ENCODE results near the gene RHNO1. TPM values are rescaled to one million over a fixed set of nuclear protein-coding genes. Genes with fewer than 3 reads are reported as not detected.
A peak's percentile ranks its signal among the peaks of the same experiment; 100 is the strongest.

Gene RHNO1
- total and polyA plus RNA-seq, 2 of the 8 experiments (the other 6 are each of a cell fraction or from before 2014, with no cell fraction given) = 55.8 to 56.9 TPM

GRCh38 chr12:2876431-2877046 lies 484 bp upstream of the RHNO1 start:
- Histone ChIP-seq H2BK120ac (replicated peaks; ENCODE audit: low read depth, low read length) (no peak overlapping the region), H4K20me1 (replicated peaks in 1 of 2; ENCODE audit: control insufficient read depth in 1 of 2, insufficient read depth in 2 of 2, low read length in 2 of 2) (peaks cover 0 to 3% of the 10 kb centered on the region in 2 experiments), H3K56ac (replicated peaks; ENCODE audit: insufficient read length, low read depth, low read length) (peak overlapping the region; percentile 62), H3K4me3 (ENCODE audit: extremely low read depth in 1 of 4, insufficient read depth in 2 of 4, low read depth in 3 of 4, low read length in 4 of 4) (peak overlapping the region; percentile 92 to 100 (median 98)), H2AK5ac (ENCODE audit: low read depth, low read length) (no peak overlapping the region), H2AFZ (ENCODE audit: low read length) (no peak overlapping the region; the same call in 1 of the 2 replicates), H3K79me1 (ENCODE audit: low read depth, low read length) (peaks cover 5% of the 10 kb centered on the region), H3K4ac (replicated peaks; ENCODE audit: insufficient read length, low read depth, low read length) (no peak overlapping the region), H2BK20ac (ENCODE audit: low read length) (no peak overlapping the region), H3K9ac (replicated peaks in 1 of 4; ENCODE audit: extremely low read depth in 1 of 4, low read depth in 3 of 4, low read length in 3 of 4) (peak overlapping the region; percentile 76 to 82 (median 79)), H3K23me2 (ENCODE audit: low read depth, low read length) (peaks cover 7% of the 10 kb centered on the region), H3K27me3 (replicated peaks in 1 of 4; ENCODE audit: control insufficient read depth in 3 of 4, extremely low read depth in 1 of 4, insufficient read depth in 3 of 4, low read length in 3 of 4) (no peaks in the 10 kb centered on the region), H3K14ac (ENCODE audit: insufficient read length) (no peak overlapping the region), H3K79me2 (ENCODE audit: control insufficient read depth in 1 of 2, insufficient read depth in 2 of 2, low read length in 2 of 2) (peaks cover 3 to 61% of the 10 kb centered on the region in 2 experiments; a peak in 3 of 4 replicates), H2BK12ac (ENCODE audit: low read depth, low read length) (0 out of 2 replicates have a peak overlapping the region, but pooled peaks have one; percentile 60), H3K9me3 (ENCODE audit: insufficient read depth in 2 of 2, low read depth in 1 of 2, low read length in 1 of 2) (no peaks in the 10 kb centered on the region), H3K36me3 (ENCODE audit: control insufficient read depth in 2 of 4, insufficient read depth in 4 of 4, low read length in 3 of 4) (peaks cover 0 to 41% (median 20%) of the 10 kb centered on the region in 4 experiments; a peak in 6 of 8 replicates), H3K23ac (ENCODE audit: insufficient read length) (no peak overlapping the region), H2BK5ac (ENCODE audit: low read depth, low read length) (peak overlapping the region; percentile 93; the same call in 1 of the 2 replicates), H4K91ac (replicated peaks; ENCODE audit: insufficient read length, low read length) (no peak overlapping the region), H3K18ac (ENCODE audit: extremely low read depth, low read length) (peak overlapping the region; percentile 67; the same call in 1 of the 2 replicates), H4K8ac (ENCODE audit: extremely low read depth, insufficient read depth, low read length) (no peak overlapping the region), H3K4me1 (replicated peaks in 1 of 4; ENCODE audit: control insufficient read depth in 3 of 4, insufficient read depth in 4 of 4, low read length in 3 of 4) (peaks cover 0 to 4% (median 3%) of the 10 kb centered on the region in 4 experiments; a peak in 4 of 7 replicates), H3K27ac (ENCODE audit: low read depth, low read length) (peak overlapping the region; percentile 82), H3K4me2 (ENCODE audit: insufficient read depth in 1 of 2, low read depth in 2 of 2, low read length in 2 of 2) (peak overlapping the region; percentile 75 to 86), H4K5ac (ENCODE audit: insufficient read length, low read depth, low read length) (peak overlapping the region; percentile 59), H2BK15ac (ENCODE audit: low read length) (no peak overlapping the region)
- CTCF ChIA-PET (ENCODE audit: partially characterized antibody) = interaction anchor here (0.9 to 4.7 kb wide), 8 partner anchors 12 to 158 kb away, joined by 3 to 33 read pairs (median 8); no protein-coding TSS in a partner anchor
- 7% methylated on average over 27 of the region's 38 CpGs; no CpG with 5 or more reads in 1 of the 2 experiments for WGBS, 2 experiments (ENCODE audit: extremely low coverage in 1 of 2, insufficient coverage in 1 of 2, insufficient read length in 1 of 2, insufficient replicate concordance in 2 of 2, low coverage in 1 of 2, low lambda C conversion rate in 2 of 2, missing lambda C conversion rate in 1 of 2)
- no peak for DNase-seq (ENCODE audit: low read depth in 1 of 2, low spot score in 2 of 2)
- POLR2A ChIA-PET (ENCODE audit: partially characterized antibody) = interaction anchor here (0.6 to 4.1 kb wide), 17 partner anchors 9 to 174 kb away, joined by 3 to 31 read pairs (median 4); partner anchors contain the start of genes TEX52 and TULP3
- no peak for FAIRE-seq
- TF ChIP-seq SAP30 (IDR thresholded peaks at IDR 0.05; ENCODE audit: insufficient read depth, insufficient replicate concordance, low read length) (peak; percentile 35), PHF8 (conservative IDR thresholded peaks at IDR 0.05; ENCODE audit: low read depth, low read length) (peak; percentile 65), POLR2AphosphoS5 (IDR thresholded peaks at IDR 0.05; ENCODE audit: low read depth, low read length) (peak; percentile 32; the same call in 1 of the 2 replicates), NANOG (IDR thresholded peaks at IDR 0.05; ENCODE audit: insufficient read depth, low read depth, low read length, poor library complexity, severe bottlenecking) (no peak), RBBP5 (IDR thresholded peaks at IDR 0.05; ENCODE audit: borderline replicate concordance, low read depth, low read length) (peak; percentile 43; the same call in 1 of the 2 replicates), EZH2 (IDR thresholded peaks at IDR 0.05; ENCODE audit: low read depth, low read length, severe bottlenecking) (no peak), HDAC2 (IDR thresholded peaks at IDR 0.05; ENCODE audit: borderline replicate concordance in 1 of 2, low read depth in 2 of 2, low read length in 2 of 2) (0 out of 4 replicates have a peak, but pooled peaks of 1 of the 2 experiments have one; percentile 27), YY1 (IDR thresholded peaks at IDR 0.05; ENCODE audit: low read depth, low read length) (peak; percentile 52; the same call in 1 of the 2 replicates), CHD2 (IDR thresholded peaks at IDR 0.05; ENCODE audit: low read length) (no peak), ASH2L (IDR thresholded peaks at IDR 0.05; ENCODE audit: low read length) (peak; percentile 62)
